ENCODE results near the gene RNLS.
A peak's percentile ranks its signal among the peaks of the same experiment; 100 is the strongest.

- TF ChIP-seq CTCF (tag by site-specific recombination; IDR thresholded peaks at IDR 0.05) = no peak
- no peak for TF ChIP-seq SETDB1 (IDR thresholded peaks at IDR 0.05; ENCODE audit: insufficient read length, low read length)
- TF ChIP-seq ZBTB10 (tag by site-specific recombination; IDR thresholded peaks at IDR 0.05) = no peak
- 0 out of 2 replicates have a peak, but pooled peaks have one; percentile 29 for TF ChIP-seq REST (tag by site-specific recombination; IDR thresholded peaks at IDR 0.05)
- TF ChIP-seq ZNF121 (tag by site-specific recombination; IDR thresholded peaks at IDR 0.05) = no peak
- TF ChIP-seq ELK4 (IDR thresholded peaks at IDR 0.05; ENCODE audit: borderline replicate concordance, low read depth, low read length) = no peak
Observed at GRCh38 chr10:88471899-88472298, 111.2 kb downstream of the RNLS start.
